Left lobe of liver (tissue), 2 donors: ENCODE results near the gene CLSTN2. TPM values are rescaled to one million over a fixed set of nuclear protein-coding genes. Genes with fewer than 3 reads are reported as not detected.

Experiments
- ATAC-seq: fragments of 200-7000 bp; cut with Tn5 transposase; one replicate; pipeline ENCODE4 v1.9.1; 2020; ENCODE audit warnings: mild to moderate bottlenecking, moderate library complexity
- DNase-seq: peaks from one replicate; pipeline ENCODE4 v3.0.0-alpha.2; 2020; ENCODE audit warnings: low spot score
- total RNA-seq: library from RNA; stranded (reverse); gene quantifications from one replicate; pipeline ENCODE4 v1.2.1, GENCODE V29; 2021
- donor health status: DM: no; HTN: no; CAD: no; lungs with moderate emphysema.
- donor health status: DM: no; HTN: yes; CAD: no.

CLSTN2 gene
- total RNA-seq, 1 donor from 2014 or later, result 1.9 TPM

- DNase-seq (no peak), ATAC-seq (no peak)
Observed at GRCh38 chr3:140004271-140004670, 69.3 kb downstream of the CLSTN2 start.

DNA sequence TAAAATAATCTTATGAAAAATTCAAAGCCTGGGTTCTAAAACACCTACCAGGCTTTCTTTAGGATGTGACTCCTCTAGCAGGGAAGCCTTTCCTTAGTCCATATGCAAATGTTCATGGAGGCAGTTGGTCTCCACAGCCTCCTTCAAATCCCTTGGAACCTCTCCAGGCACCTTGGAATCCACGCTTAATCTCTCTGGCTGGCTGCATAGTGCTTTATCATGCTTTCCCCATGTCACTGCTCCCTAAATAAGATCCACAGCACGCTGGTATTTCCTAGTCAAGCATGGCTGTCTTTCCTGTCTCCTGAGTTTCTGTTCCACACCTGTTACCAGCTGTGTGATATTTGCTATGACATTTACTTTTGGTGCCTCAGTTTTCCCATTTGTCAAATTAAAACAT is 71.3 kb downstream of the CLSTN2 start:
- no peak for ATAC-seq

DNA sequence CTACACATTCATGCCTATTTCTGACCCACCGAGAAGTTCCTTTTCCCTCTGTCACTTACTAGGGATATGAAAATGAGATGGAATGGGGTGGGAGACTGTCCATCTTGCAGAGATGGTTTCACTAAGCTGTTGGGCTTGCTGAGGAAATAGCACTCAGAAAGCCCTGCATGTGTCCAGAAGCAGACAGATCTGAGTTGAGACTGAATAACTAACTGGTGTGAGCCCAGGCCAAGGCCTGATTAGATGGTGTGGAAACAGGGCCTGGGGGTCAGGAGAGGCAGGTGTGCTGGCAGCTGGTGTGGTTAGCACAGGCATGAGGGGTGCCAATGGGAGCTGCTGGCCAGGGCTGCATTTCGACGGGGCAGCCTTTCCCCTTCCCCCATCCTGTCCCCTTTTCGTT is 72.1 kb downstream of the CLSTN2 start:
- DNase-seq (no peak), ATAC-seq (no peak)

More for the DNA sequence above, 71.3 kb downstream of the CLSTN2 start:
- no peak for DNase-seq

DNA sequence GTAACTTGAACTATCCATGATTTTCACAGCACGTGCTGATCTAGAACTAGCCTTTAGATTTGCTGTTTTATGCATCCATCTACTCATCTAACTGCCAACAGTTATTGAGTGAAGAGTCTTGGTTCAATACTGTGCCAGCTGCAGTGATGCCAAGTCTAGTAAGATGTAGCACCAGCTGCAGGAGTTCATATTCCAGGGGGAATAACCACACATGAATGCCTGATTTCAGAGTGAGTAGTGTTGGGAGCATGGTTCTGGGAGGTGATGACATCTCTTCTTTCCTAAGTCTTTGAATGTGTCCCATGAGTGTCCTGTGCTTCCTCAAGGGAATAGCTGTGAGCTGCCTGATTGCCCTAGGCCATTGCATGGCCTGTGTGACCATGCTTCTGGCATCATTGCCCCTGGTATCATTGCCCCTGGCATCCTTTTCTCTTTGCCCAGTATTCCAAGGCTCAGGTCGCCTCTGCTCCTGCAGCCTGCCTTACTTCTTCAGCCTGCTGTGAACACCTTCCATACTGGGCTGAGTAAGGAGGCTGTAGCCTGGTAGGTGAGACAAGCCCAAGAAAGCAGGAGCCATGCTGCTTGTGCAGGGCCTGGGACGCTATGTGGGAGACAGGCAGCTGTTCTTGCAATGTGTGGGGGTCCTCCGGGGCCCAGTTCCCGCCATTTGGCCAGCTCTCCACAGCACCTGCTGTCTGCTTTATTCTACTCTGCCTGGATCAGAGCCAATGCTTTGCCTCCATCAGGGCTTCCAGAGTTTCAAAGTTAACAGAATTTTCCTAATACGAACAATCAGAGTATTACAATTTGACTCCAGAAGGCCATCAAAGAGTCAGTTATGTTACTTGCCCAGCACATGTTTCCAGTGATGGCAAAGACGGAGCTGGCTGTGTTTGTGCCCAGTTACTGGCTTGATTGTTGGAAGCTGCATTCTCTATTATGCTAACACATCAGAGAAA is 73.2 kb downstream of the CLSTN2 start:
- ATAC-seq (peak; percentile 12), DNase-seq (no peak)

DNA sequence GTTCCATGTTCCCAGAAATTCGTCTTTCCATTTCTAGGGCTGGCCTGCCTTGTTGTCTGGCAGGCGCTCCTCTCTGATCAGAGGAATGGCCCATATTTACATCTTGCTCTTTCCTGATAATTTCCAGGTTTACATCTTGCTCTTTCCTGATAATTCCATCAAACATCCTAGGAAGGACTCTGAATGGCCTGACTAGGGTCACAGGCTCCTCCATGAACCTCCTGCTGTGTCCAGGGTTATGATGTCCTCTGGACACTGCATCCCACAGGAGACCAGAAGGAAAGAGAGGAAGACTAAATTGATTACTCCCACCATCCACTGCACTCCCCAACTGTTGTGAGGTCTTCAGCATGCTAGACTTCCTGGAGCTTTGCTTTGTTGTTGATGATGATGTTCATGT is 75.4 kb downstream of the CLSTN2 start:
- ATAC-seq, result no peak
- DNase-seq, result no peak

DNA sequence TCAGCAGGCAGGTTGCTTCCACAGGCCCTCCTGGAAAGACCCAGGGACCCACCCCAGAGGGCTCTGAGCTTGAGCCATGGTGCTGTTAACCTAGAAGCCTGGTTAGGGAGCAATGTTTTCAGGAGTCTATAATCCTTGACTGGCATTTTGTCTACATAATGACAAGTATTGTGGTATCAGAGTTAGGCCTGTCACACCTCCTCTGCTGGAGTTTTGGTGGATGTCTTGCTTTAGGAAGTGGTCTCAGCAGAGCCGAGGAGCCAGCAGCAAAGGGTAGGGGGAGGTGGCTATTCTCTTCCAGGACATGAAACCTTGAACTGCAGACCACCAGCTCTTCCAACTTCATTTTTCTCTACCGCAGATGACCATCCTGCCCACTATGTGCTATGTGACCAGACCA is 76.1 kb downstream of the CLSTN2 start:
- ATAC-seq (no peak), DNase-seq (no peak)

DNA sequence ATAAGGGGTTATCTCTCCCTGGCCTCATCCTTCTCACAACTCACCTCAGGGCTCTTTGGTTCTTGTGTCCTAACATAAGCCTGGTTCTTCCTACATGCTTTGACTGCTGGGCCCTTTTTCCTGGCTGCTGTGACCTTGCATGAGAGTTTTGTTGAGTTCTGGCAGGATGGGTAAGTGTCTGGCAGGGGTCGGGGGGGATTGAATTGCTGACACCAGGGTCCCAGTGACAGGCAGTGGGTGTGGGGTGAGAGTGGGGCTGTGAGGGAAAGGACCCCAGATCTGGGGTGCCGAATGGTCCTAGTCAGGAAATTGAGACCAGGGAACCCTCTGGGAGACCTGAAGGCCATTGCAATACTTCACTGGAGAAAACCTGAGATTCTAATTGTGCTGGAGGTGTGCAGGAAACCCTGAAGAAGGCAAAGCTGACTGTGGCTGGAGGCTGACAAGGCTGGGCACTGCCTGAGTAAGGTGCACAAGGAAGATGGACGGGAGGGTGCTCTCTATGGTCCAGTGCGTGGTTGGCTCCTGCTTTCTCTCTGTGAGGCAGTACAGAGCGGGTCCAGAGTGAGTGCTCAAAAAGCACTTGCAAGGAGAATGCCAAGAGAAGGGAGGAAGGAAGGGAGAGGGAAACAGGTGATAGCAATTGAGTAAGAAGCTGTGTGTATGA is 76.8 kb downstream of the CLSTN2 start:
- DNase-seq (no peak), ATAC-seq (no peak)

GRCh38 chr3:140013220-140013619 is 78.2 kb downstream of the CLSTN2 start:
- ATAC-seq (no peak), DNase-seq (no peak)

- no peak for ATAC-seq
- no peak for DNase-seq
Observed at GRCh38 chr3:140014831-140015495, 80.0 kb downstream of the CLSTN2 start.

DNA sequence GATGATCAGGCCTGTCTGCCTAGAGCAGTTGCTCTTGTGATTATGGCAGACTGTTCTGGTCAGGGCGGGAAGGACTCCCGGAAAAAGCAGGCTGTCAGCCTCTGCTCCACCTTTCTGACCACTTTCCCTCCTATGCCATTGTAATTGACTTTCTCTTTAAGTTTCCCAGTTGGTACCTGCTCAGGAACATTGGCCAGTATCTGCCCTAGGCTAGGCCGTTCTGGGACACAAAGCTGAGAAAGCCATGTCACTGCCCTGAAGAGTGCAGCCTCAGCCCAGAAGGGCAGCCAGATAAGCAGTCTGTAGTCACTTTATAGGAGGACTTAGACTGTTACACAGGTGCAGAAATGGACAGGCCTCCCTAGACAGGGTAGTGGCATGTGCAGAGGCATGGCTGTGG is 80.8 kb downstream of the CLSTN2 start:
- ATAC-seq, result no peak

DNA sequence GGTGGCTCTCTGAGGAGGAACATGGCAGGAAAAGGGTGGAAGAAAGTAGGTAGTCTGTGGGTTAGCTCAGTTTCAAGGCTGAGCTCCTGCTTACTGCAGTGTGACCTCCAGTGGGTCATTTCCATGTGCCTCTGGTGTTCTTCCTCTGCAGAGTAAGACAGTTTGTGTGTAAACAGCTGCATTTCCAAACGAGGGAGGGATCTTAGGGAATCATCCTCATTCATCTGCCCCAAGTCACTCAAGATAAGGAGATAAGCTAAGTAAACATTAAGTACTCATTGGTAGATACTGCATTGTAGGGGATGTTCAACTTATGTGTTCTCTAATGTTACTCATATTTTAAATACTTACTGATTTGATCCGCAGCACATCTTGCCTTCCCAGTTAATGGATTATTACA is 83.6 kb downstream of the CLSTN2 start:
- DNase-seq (no peak), ATAC-seq (no peak)

More for the DNA sequence above, 80.8 kb downstream of the CLSTN2 start:
- DNase-seq, result no peak

DNA sequence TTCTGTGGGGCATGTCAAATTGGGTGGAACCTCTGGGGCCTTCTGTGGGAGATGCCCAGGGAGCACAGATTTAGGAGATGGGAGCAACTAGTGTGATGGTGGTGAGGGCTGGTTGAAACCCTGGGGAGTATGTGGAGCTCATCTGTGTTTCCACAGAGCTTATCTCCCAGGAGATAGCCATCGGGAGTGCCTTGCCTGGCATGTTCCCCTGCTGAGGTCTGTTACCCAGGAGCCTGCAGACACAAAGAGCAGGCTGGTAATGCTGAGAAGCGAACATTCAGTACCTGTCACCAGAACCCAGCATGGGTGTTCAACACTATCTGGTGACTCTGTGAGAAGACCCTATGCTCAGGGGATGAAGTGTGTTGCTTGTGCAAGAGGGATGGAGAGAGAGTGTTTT is 85.0 kb downstream of the CLSTN2 start:
- no peak for ATAC-seq
- DNase-seq, result no peak

- DNase-seq (no peak), ATAC-seq (no peak)
Observed at GRCh38 chr3:140020541-140020940, 85.6 kb downstream of the CLSTN2 start.

DNA sequence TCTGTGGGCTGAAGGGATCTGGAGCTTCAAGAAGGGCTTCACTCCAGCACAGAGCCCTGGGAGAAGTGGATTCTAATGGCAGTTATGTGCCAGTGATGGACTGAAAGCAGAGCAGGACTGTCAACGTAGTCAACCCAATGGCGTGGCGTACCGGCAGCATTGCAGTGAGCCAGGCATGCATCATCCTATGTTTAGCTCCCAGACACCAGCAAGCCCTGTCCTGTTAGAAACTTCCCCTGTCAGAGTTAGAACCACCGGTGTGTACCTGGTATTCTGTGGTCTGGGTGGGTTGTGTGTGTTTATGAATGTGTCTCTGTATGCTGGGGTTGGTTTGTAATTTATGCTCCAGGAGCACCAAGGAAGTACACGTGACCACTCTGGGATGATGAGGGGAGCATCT is 86.3 kb downstream of the CLSTN2 start:
- ATAC-seq, result no peak
- no peak for DNase-seq

GRCh38 chr3:140022066-140022770 is 87.2 kb downstream of the CLSTN2 start:
- DNase-seq, result no peak
- peak; percentile 13 for ATAC-seq

- DNase-seq (no peak), ATAC-seq (no peak)
Observed at GRCh38 chr3:140023616-140024530, 88.9 kb downstream of the CLSTN2 start.

DNA sequence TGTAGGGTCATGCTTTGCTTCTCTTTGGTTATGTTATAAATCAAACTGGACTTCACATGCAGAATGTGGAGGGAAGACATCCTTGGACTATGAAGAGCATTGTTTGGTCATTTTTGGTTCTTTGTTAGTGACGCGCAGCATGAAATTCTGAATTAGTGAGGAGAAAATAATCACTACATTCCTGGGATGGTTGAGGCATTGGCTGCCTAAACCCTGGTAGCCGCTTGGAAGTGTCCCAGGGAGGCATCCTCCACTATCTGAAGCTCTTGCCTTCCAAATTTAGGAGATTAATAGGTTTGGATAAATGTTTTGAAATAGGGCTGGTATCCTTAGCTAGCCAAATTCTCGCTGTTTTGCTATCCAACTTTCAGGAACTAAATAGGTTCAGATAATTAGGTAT is 96.2 kb downstream of the CLSTN2 start:
- no peak for DNase-seq
- ATAC-seq, result no peak

GRCh38 chr3:140034058-140034457 is 99.1 kb downstream of the CLSTN2 start:
- no peak for ATAC-seq

GRCh38 chr3:140035871-140036270 is 100.9 kb downstream of the CLSTN2 start:
- DNase-seq, result no peak
- ATAC-seq, result no peak

More at GRCh38 chr3:140034058-140034457, 99.1 kb downstream of the CLSTN2 start:
- DNase-seq, result no peak

- no peak for ATAC-seq
- no peak for DNase-seq
Observed at GRCh38 chr3:140050396-140050795, 115.4 kb downstream of the CLSTN2 start.
